HG03139 (cell line): ENCODE results near the gene PSMD10.

Experiments used
- ATAC-seq: cut with Tn5 transposase; IDR thresholded peaks from one replicate; pipeline ENCODE4 v1.9.1; 2021; ENCODE audit not compliant: unreplicated experiment

PSMD10 gene, protein sequence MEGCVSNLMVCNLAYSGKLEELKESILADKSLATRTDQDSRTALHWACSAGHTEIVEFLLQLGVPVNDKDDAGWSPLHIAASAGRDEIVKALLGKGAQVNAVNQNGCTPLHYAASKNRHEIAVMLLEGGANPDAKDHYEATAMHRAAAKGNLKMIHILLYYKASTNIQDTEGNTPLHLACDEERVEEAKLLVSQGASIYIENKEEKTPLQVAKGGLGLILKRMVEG

DNA sequence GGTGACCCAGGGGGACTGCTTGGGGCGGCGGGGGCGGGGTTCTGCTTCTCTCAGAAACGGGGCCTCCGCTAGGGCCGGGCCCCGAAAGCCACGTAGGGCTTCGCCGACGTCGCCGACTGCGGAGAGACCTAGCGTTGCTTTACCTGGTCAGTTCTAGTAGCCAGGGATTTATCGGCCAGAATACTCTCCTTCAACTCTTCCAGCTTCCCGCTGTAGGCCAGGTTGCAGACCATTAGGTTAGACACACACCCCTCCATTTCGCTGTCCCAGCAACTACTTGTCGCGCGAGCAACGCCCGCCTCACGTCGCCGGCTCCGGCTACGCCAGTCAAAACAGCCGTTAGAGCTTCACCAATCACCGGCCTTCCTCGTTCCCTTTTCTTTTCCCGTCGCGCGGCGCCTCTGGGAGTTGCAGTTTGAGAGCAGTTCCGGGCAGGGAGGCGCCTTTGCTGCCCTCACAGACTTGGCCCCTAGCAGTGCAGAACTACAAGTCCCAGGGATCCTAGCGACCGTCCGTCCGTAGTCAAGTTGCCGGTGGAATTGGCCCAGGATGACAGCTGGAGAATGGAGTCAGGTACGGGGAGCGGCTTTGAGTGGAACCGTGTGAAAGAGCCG, at the start of gene PSMD10, which contains the start of gene ATG4A:
Gene PSMD10, minus strand, starts transcription at position 279 of the 614 bp plus-strand sequence. Its CDS starts 22 bp downstream, at position 257.
Gene ATG4A, plus strand, starts transcription at position 515 of the 614 bp plus-strand sequence. Its CDS starts 49 bp downstream, at position 564.
- peak; percentile 97 for ATAC-seq

DNA sequence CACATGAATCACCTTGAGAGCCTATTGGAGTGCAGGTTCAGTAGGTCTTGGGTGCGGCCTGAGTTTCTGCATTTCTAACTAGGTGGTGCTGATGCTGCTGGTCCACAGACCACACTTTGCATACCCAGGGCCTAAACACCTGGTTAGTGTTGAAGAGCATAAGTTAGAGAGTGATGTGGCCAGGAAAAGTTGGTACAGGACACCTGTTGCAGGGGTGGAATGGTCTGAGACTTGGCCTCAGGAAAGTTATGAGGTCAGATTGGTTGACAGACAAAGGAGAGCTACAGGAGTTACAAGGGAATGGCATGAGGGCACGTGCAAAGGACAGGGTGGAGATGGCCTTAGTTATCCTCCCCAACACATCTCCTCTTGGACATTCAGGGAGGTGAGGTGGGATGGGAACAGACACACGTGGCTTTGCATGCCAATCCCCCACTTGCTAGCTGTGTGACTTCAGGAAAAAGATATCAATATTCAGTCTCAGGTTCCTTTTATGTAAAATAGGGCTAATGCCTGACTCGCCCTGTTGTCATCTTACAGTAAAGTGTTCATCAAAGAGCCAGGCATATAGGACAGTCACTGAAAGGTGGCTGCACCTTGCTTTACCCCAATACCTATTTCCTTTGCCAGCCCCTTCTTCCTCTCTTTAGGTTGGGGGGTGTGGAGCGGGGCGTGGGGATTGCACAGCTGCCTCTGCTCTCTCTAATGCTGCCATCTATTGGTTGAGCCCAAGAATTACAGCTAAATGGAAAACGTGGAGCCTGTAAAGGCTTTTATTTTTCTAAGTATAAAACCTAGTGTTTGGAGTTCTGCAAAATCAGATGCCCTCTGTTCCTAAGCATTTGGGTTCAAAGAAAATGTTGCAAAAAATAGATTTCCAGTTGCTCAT, 47.7 kb upstream of the PSMD10 start:
- no peak for ATAC-seq

GRCh38 chrX:108134724-108135123, 43.4 kb upstream of the PSMD10 start:
- ATAC-seq: no peak

DNA sequence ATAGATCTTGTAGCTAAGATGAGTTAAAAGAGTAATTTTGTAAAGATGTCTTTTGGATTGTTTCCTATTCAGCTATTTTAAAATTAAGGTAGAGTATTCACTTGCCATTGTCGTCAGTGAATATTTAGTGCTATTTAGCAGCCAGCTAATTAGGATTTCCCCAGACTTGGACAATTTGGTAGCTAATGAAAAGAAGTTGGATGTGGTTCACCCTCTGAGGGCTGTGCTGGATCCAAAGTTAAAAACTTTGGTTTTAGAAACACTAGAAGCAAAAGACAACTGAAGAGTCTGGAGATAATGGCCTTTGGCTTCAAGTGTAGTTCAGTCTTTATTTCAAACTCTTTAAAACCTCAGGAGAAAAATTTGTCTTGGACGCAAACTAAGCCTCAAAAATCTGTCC, 41.5 kb upstream of the PSMD10 start:
- no peak for ATAC-seq

DNA sequence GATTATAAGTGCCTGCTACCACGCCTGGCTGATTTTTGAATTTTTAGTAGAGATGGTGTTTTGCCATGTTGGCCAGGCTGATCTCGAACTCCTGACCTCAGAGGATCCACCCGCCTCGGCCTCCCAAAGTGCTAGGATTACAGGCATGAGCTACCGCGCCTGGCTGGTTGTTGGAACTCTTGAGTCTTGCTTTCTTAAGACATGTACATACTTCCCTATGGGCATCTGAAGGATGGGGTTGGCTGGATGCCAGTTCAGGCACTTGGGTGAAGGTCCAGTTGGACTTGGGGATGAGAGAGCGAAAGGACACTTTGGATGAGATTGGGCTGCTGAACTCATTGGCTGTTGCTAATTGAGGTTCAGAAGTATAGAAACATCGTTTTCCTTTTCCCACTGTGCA, 40.7 kb upstream of the PSMD10 start:
- ATAC-seq: no peak

DNA sequence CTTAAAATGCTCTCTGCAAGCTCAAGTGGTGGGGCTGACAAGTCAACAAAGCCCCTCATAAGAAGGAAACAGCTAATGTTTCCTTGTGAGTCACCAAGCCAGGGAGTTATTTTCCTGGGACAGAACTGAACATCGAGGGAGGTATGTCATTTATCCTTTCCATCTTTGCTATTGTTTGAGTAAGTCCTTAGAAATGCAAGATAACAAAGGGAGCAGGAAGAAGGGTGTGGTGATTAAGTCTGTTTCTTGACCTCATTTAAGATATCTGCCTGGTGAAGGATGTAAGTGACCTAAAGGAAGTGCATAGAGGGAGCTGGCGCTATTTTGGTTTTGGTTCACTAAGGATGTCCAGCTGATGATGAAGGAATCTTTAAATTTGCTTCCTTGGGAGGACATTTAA, 40.1 kb upstream of the PSMD10 start:
- ATAC-seq: no peak

- no peak for ATAC-seq
These were observed 39.5 kb upstream of the PSMD10 start for GRCh38 chrX:108130889-108131288.

- ATAC-seq: no peak
These were observed 35.8 kb upstream of the PSMD10 start for GRCh38 chrX:108127152-108127551.

- no peak for ATAC-seq
These were observed 35.3 kb upstream of the PSMD10 start for GRCh38 chrX:108126661-108127060.

DNA sequence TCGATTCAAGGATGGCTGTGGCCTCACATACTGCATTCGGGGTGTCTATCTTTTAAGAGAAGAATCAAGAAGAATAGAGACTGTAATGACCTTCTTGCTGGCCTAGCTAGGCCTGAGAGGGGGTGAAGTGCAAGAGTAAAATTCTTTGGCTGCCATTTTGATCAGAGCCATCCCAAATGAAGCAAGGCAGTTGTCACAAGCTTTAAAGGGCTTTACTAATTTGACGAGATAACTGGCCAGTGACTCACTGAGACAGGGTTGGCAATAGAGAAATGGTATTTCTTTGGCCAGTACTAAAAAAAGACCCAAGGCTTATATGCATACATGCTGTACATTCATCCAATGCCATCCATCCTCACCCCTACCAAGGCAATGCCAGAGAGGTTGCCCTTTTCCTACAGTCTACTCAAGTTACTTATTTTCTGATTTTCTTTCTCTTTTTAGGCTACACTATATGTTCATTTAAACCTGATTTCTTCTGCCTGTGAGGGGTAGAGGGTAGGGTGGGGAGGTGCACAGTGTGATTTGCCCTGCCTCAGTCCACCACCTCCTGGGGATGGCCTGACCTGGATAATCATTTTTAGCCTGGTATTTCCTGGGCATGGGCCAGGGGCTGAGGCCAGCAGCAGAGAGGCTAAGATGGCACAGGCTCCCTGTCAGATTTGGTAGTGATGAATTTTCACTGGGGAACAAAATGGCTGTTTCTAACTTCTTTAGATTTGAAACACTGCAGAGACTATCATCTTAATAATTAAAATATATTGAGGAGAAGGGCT, 32.4 kb upstream of the PSMD10 start:
- no peak for ATAC-seq

DNA sequence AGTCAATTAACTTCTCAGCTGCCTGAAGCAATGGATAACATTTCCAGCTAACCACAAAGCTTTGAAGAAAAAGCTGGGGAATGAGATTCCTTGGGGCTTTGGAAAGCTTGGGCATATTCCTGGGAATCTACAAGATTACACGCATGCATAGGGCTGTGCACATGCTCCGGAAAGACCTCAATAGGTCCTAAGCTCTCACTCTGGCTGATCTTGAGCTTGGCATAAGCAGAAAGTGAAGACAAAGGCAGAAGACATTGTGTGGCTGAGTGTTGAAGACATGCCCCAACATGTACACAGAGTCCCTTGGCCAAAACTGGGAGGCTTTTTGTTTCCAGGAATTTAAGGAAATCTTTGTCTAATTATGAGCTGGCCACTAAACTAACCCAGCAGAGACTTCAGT, 31.4 kb upstream of the PSMD10 start:
- ATAC-seq: no peak

DNA sequence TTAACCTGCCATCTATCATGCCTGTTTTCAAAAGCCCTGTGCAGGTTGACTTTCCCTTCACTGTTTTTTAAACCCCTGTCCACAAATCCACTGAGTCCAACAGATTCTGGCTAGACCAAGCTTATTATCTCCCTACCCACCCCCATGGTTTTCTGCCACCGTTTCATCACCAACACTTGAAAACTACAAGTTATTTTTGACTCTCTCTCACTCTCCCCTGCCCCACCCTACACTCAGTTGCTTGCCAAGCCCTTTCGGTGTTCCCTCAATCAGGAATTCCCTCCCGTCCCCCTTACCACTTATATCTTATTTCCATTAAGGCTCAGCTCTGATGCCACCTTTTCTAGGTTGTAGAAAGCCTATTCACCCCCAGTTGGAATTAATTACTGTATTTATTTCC, 29.9 kb upstream of the PSMD10 start:
- ATAC-seq: no peak

GRCh38 chrX:108117988-108118387, 26.6 kb upstream of the PSMD10 start:
- no peak for ATAC-seq

DNA sequence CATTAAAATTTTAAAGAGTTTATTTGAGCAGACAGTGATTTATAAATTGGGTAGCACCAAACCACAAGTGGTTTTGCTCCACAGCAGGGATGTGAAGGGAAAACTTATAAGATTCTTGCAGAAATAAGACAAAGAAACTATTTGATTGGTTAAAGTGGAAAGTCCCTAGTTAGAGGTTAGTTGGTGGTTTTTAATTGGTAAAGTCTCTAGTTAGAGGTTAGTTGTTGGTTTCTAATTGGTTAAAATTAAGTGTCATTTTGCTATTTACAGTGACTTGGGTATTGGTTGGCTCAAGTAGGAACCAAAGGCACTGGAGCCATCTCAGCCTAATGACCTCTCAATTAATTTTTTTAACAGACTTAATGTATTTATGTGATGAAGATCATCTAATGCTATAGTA, 23.2 kb upstream of the PSMD10 start:
- ATAC-seq: no peak

GRCh38 chrX:108105473-108105872, 14.1 kb upstream of the PSMD10 start:
- no peak for ATAC-seq

DNA sequence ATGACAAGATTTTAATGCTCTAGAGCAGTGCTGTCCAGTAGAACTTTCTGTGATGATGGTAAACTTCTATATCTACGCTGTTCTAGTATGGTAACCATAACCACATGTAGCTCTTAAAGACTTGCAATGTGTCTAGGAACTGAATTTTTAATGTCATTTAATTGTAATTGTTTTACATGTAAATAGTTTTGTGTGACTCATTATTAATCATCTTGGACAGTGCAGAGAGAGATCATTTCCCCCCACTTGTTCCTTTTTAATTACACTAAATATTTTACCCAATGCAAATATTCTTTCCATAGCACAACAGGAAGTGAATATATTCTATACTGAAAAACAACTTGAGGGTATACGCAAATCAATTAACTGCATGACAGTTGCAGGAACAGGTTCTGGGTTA, 6.0 kb upstream of the PSMD10 start:
- no peak for ATAC-seq

DNA sequence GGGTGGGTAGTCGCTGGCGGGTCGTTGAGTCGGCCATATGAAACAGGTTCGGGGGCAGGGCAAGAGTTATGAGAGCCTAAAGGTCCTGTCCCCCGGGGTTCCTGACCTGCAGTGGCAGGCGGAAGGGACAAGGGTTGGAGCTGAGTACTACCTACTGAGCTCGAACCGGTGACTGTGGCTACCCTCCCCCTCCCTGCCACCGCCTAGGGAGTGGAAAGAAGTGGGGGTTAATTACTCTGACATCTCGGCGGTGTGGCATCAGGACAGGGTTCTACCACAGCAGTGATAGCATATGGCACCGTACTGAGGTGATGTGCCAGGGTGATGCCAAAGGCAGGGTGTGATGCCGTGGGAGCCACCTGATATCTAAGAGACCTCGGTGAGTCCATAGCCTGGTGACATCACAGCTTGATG, 543 bp upstream of the PSMD10 start:
- ATAC-seq: peak; percentile 30

- ATAC-seq: no peak
These were observed 665 bp downstream of the PSMD10 start for GRCh38 chrX:108090491-108091263.

GRCh38 chrX:108088511-108088910, 2.8 kb downstream of the PSMD10 start:
- no peak for ATAC-seq

GRCh38 chrX:108087792-108088191, 3.5 kb downstream of the PSMD10 start:
- ATAC-seq: no peak
